ENCODE data around the gene GPR158.

GPR158 gene

DNA sequence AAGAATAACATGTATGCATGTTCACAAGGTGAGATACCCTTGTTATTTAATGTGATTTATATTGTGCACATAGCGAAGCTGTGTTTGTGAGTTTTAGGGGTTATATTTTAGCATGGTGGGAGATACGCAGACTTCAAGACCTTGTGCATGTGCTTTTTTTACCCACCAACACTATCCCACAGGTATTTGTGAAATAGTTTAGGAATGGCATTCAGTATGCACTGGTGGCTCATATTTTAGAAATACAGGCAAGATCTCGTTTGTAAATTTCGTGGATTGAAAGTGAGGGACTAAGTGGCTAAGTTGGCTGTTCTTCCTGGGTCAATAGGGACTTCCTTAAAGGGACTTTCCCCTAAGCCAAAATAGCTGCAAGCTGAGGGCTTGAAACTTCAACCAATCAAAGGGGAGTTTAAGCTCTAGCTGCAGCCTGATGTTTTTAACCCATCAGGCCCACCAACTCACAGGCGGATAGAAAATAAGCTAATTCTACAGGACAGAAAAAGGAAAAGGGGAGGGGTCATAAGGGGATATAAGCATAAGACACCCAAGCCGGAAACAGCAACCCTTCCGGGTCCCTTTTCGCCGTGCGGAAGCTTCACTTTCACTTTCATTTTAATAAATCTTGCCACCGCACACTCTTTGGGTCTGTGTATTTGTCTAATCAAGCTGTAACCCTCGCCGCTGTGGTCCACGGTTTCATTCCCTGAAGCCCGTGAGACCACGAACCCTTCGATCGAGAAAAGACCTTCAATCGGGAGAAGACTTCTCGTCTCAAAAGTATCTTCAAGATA is 291.0 kb downstream of the GPR158 start:
- Histone ChIP-seq H3K36me3 (no peaks in the 10 kb centered on the region), H3K27ac (no peak overlapping the region), H3K9me3 (no peaks in the 10 kb centered on the region), H3K4me3 (no peak overlapping the region), H3K4me1 (no peaks in the 10 kb centered on the region), H3K27me3 (no peaks in the 10 kb centered on the region)
- intact Hi-C loops (cut with DNase I; ENCODE audit: low total_unique reads) = no loop called here
- no peak for DNase-seq
- TF ChIP-seq, protein P1, sequence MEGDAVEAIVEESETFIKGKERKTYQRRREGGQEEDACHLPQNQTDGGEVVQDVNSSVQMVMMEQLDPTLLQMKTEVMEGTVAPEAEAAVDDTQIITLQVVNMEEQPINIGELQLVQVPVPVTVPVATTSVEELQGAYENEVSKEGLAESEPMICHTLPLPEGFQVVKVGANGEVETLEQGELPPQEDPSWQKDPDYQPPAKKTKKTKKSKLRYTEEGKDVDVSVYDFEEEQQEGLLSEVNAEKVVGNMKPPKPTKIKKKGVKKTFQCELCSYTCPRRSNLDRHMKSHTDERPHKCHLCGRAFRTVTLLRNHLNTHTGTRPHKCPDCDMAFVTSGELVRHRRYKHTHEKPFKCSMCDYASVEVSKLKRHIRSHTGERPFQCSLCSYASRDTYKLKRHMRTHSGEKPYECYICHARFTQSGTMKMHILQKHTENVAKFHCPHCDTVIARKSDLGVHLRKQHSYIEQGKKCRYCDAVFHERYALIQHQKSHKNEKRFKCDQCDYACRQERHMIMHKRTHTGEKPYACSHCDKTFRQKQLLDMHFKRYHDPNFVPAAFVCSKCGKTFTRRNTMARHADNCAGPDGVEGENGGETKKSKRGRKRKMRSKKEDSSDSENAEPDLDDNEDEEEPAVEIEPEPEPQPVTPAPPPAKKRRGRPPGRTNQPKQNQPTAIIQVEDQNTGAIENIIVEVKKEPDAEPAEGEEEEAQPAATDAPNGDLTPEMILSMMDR (IDR thresholded peaks at IDR 0.05) = no peak

DNA sequence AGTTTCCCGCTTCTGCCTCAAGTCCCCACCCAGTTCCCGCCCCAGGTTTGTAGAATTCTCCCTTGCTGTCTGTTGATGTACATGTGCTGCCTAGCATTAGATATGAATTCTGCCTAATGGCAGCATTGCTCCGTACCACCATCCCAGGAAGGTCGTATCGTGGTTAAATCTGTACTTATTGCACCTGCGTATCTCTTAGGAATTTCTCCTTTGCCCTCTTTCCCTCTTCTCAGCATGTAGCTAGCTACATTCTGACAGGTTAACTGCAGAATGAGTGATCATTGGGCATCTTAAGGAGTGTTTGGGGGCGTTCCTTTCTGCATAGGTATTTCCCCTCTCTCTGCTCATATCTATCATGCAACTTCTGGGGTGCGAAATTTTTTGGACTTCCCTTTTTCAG is 293.1 kb downstream of the GPR158 start:
- TF ChIP-seq, protein P1 (IDR thresholded peaks at IDR 0.05) = no peak
- Histone ChIP-seq H3K27me3 (no peaks in the 10 kb centered on the region), H3K27ac (no peak overlapping the region), H3K4me3 (no peak overlapping the region), H3K9me3 (no peaks in the 10 kb centered on the region), H3K36me3 (no peaks in the 10 kb centered on the region), H3K4me1 (no peaks in the 10 kb centered on the region)
- no peak for DNase-seq
- intact Hi-C loops (cut with DNase I; ENCODE audit: low total_unique reads) = no loop called here

DNA sequence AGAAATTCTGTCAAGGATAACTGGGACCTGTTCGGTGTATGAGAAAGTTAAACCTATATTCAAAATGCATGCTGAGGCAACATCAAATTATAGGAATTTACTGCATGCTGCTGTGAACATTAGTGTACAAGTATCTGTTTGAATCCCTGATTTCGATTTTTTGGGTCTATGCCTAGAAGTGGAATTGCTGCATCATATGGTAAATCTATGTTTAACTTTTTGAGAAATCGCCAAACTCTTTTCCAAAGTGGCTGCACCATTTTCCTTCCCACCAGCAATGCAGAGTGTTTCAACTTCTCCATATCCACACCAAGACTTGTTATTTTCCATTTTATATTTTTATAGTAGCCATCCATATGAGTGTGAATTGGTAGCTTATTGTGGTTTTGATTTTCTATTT is 306.7 kb downstream of the GPR158 start:
- no peaks in the 10 kb centered on the region for H3K4me1 ChIP-seq
- DNase-seq = no peak
- H3K36me3 ChIP-seq = no peaks in the 10 kb centered on the region
- H3K27me3 ChIP-seq = no peaks in the 10 kb centered on the region
- H3K27ac ChIP-seq = no peak overlapping the region
- intact Hi-C loops (cut with DNase I; ENCODE audit: low total_unique reads) = no loop called here
- TF ChIP-seq, protein P1 (IDR thresholded peaks at IDR 0.05) = no peak
- H3K9me3 ChIP-seq = no peaks in the 10 kb centered on the region
- no peak overlapping the region for H3K4me3 ChIP-seq

DNA sequence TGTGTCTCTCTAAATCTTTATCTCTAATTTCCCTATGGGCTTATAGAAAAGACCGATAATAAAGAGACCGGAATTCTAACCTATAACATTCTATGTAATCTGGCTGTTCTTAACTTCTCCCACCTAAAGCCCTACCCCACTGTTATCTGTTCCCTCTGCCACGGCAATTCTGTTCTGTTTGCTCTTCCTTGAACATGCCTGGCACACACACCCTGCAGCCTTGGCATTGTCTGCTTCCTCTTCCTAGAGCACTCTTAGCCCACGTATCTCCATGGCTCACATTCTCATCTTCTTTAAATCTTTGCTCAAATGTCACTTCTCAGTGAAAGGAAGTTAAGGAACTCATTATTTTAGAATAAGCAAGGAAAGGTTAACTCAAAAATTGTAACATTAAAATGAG is 309.2 kb downstream of the GPR158 start:
- no peaks in the 10 kb centered on the region for H3K4me1 ChIP-seq
- TF ChIP-seq, protein P1 (IDR thresholded peaks at IDR 0.05) = no peak
- no peaks in the 10 kb centered on the region for H3K9me3 ChIP-seq
- H3K27ac ChIP-seq = no peak overlapping the region
- H3K27me3 ChIP-seq = no peaks in the 10 kb centered on the region
- no peak for DNase-seq
- intact Hi-C loops (cut with DNase I; ENCODE audit: low total_unique reads) = no loop called here
- no peak overlapping the region for H3K4me3 ChIP-seq
- no peaks in the 10 kb centered on the region for H3K36me3 ChIP-seq

DNA sequence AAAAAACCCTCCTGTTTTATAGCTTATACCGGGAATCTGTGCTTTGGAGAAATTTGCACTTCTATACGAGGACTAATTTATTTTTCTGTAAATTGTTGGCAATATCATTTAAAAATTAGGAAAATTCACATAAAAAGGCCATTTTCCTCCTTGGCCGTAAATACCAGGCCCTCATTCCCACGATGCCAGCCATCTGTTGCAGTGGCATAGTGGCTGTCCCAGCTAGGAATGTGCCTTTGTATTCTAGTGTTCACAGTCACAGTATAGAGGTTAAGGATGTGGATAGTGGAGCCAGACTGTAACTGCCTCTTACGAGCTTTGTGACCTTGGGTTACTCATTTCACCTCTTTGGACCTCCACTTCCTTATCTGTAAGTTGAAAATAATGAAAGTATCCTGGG is 312.5 kb downstream of the GPR158 start:
- H3K27ac ChIP-seq = no peak overlapping the region
- no peak for DNase-seq
- H3K4me3 ChIP-seq = no peak overlapping the region
- H3K36me3 ChIP-seq = no peaks in the 10 kb centered on the region
- no peaks in the 10 kb centered on the region for H3K27me3 ChIP-seq
- no peaks in the 10 kb centered on the region for H3K9me3 ChIP-seq
- H3K4me1 ChIP-seq = no peaks in the 10 kb centered on the region
- intact Hi-C loops (cut with DNase I; ENCODE audit: low total_unique reads) = no loop called here
- TF ChIP-seq, protein P1 (IDR thresholded peaks at IDR 0.05) = no peak
